LNCAP (cell line): Measurements from ENCODE around the gene OR10A7.

Experiments
- CTCF ChIP-seq: fragments of 450-650 bp; IDR thresholded peaks from 2 replicates; pipeline ENCODE4 v1.5.1; 2017; ENCODE audit warnings: mild to moderate bottlenecking

The OR10A7 gene

GRCh38 chr12:55227643-55228042 is 6.8 kb downstream of the OR10A7 start:
- TF ChIP-seq CTCF = no peak

GRCh38 chr12:55244309-55244708 is 23.5 kb downstream of the OR10A7 start, which contains the start of gene OR6C74:
TSS of gene OR6C74 (plus strand) at chr12:55244609. CDS start at chr12:55247288, 2,679 bp downstream.
- no peak for TF ChIP-seq CTCF

DNA sequence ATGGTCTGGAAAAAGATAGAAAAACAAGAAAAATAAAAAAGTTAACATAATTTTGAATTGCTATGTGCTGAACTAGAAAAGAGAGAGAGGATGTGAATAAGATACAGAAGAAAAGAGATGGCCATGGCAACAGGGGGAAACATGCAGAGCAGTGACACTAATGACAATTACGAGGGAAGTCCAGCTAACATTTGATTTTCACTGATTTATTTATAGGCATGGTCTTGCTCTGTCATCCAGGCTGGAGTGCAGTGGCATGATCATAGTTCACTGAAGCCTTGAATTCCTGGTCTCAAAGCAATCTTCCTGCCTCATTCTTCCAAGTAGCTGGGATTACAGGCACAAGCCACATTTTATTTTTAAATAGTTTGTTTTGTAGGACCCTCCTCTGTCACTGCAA is 25.3 kb downstream of the OR10A7 start:
- TF ChIP-seq CTCF = no peak

GRCh38 chr12:55250944-55251343 is 30.1 kb downstream of the OR10A7 start:
- TF ChIP-seq CTCF = no peak

- TF ChIP-seq CTCF = no peak
Measured at GRCh38 chr12:55253281-55253680, 32.5 kb downstream of the OR10A7 start.

DNA sequence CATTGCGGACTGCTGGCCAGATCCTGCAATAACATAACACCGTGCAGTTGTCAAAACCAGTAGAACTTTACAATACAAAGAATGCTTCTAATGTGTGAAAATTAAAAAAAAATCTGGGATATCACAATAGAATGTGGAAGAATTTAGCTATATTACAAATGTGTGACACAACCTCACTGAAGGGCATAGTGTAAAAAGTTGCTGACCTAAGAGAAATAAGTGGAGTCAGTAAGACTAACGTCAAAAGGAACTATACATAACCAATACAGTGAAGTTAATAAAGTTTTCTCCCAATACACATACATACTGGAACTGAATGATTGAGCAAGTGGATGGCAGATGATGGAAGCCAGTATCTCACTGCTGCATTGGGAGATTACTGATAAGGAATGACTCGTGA is 36.0 kb downstream of the OR10A7 start:
- no peak for TF ChIP-seq CTCF

DNA sequence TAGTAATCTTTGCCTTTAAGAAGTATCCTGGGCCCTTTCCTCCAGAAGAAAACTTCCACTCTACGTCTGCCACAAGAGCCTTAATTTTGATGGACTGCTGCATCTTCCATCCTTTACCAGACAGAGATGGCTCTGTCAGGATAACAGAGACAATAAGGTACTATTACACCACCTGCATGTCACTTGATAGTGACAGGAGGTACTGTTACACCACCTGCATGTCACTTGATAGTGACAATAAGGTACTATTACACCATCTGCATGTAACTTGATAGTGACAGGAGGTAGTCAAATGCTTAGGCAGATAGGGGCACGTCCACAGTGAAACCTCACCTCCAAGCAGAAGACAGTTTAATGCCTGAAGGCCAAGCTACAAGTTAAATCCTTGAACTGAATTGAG is 37.5 kb downstream of the OR10A7 start:
- no peak for TF ChIP-seq CTCF
